Epithelial cell of alveolus of lung (primary cell): Measurements from ENCODE around the gene ABCC11. TPM values are rescaled to one million over a fixed set of nuclear protein-coding genes. Genes with fewer than 3 reads are reported as not detected.

Source experiments
- total RNA-seq: library from RNA; depleted of rRNA; stranded (reverse); fragments of >200 nt; gene quantifications from 2 replicates; pipeline ENCODE4 v1.2.1, GENCODE V29; 2015

Gene ABCC11
- total RNA-seq, result not detected in 2 replicates

DNA sequence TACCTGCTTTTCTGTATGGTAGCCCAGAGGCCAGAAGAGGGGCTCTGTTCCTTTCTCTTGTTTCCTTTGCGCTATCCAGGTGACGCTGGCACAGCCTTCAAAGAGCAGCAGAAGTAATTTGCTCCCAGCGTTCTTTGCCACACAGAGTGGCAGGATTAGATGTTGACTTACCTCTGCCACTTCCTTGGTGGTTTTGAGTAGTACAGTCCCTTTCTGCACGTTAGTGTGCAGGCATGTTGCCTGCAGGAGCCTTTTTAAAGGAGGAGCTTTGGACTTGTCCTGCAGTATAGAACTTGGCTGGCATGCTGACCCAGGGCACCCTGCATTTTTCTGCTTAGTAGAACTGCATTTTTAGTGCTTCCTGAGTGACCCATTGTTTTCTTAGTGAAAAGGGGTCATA, at the start of gene ABCC11:
Gene ABCC11, minus strand, starts transcription at position 229 of the 400 bp plus-strand sequence. CDS start 15,618 bp downstream, outside the sequence.

DNA sequence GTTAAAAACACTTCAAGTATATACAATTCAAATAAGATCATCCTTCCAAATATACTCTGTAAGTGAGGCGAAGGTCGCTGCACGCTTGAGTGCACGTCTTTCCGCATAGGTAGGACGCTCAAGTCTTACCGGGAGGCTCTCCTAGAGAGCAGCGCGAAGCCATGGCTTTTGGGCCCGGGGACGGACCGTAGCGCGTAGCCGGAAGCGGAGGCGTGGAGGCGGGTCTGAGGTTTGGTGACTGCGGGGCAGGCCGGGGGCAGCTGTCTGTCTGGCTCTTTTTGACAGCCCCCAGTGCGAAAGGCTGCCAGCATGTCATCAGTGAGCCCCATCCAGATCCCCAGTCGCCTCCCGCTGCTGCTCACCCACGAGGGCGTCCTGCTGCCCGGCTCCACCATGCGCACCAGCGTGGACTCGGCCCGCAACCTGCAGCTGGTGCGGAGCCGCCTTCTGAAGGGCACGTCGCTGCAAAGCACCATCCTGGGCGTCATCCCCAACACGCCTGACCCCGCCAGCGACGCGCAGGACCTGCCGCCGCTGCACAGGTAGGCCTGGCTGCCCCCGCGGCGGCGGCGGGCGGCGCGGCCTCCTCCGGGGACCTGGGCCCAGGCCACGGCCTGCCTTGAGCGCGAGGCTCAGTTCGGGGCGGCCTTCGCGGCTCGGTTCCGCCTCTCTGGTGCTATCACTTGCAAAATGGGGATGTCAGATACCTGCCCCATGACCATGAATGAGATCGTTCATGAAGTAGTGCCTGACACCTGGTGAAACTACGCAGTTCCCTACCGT, 3.1 kb downstream of the ABCC11 start, which contains the start of gene LONP2:
Gene LONP2, plus strand, starts transcription at position 221 of the 783 bp plus-strand sequence. Its CDS starts 89 bp downstream, at position 310.

DNA sequence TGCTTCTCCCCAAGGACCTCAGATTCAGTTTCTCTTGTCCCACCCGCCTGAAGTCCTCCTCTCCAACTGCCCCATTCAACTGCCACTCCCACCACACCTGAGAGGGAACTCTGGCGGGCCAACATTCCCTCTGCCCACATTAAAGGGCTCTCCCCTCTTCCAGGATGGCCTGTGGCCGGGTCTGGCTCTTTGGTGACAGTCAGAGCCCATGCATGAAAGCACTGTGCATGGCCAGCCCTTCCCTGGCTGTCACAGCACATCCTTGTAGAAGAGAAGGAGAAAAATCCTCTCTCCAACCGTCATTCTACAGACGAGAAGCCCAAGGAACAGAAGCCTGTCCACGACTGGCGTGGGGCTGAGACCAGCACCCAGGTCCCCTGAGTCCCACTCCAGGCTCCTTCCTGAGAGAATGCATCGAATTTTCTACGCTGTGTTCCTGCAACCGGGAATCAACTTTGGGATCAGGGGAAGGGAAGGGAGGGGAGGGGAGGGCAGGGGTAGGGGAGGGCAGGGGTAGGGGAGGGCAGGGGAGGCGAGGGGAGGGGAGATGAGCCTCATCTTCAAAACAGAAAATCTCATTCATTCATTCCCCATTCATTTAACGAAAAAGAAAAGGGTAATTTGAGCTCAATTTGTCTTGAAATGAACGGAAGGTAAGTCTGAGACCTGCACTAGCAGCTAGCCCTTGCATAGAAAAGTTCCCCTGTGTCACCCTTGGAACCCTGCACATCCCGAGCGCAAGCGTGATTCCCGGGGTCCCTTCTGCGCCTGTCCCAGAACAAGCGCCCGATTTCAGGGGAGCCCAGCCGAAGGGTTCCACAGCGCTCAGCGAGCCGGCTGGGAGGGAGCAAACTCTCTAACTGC, 91.2 kb downstream of the ABCC11 start, which contains the start of gene ABCC12:
Gene ABCC12, minus strand, starts transcription at position 68 of the 864 bp plus-strand sequence. CDS start 9,569 bp downstream, outside the sequence.

Other genes starting within 250 kb of the ABCC11 start
- gene ABCC12, start 91.5 kb downstream of the ABCC11 start, total RNA-seq, result not detected in 2 replicates
- gene LONP2, start 3.2 kb downstream of the ABCC11 start, total RNA-seq, result 33.0 and 38.4 TPM in 2 replicates
- 21.1 and 27.9 TPM in 2 replicates for gene SIAH1, start 137.9 kb upstream of the ABCC11 start, total RNA-seq